AG09319 (cell line): Measurements from ENCODE around the gene BRINP3.

Source experiments
- DNase-seq: peaks from one replicate; pipeline ENCODE4 v3.0.0-alpha.2; 2010; ENCODE audit warnings: low read depth; ENCODE audit errors: extremely low read depth
- TF ChIP-seq, protein P1 (sequence below): IDR thresholded peaks from 2 replicates; pipeline ENCODE4 v1.5.1; 2011; ENCODE audit warnings: low read depth, mild to moderate bottlenecking, inconsistent platforms, low read length, moderate library complexity

Gene BRINP3

DNA sequence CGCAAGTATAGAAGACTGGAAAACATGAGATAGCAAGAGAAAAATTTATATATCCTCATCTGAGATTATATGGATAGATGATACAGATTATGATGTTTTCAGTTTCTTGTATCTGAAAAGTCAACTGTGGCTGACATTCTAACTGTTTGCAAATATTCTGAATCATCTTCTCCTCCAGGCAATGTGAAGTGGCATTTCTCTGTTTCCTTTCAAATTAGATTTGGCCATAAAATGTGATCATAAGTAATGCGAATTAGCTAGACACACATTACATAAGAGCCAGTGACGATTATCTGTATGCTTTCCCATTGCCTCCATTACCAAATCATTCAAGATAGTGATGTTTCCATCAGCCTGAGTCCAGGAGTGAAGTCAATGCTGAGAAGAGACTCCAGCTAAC is 265.2 kb downstream of the BRINP3 start:
- DNase-seq: no peak
- TF ChIP-seq, protein P1, sequence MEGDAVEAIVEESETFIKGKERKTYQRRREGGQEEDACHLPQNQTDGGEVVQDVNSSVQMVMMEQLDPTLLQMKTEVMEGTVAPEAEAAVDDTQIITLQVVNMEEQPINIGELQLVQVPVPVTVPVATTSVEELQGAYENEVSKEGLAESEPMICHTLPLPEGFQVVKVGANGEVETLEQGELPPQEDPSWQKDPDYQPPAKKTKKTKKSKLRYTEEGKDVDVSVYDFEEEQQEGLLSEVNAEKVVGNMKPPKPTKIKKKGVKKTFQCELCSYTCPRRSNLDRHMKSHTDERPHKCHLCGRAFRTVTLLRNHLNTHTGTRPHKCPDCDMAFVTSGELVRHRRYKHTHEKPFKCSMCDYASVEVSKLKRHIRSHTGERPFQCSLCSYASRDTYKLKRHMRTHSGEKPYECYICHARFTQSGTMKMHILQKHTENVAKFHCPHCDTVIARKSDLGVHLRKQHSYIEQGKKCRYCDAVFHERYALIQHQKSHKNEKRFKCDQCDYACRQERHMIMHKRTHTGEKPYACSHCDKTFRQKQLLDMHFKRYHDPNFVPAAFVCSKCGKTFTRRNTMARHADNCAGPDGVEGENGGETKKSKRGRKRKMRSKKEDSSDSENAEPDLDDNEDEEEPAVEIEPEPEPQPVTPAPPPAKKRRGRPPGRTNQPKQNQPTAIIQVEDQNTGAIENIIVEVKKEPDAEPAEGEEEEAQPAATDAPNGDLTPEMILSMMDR: no peak

DNA sequence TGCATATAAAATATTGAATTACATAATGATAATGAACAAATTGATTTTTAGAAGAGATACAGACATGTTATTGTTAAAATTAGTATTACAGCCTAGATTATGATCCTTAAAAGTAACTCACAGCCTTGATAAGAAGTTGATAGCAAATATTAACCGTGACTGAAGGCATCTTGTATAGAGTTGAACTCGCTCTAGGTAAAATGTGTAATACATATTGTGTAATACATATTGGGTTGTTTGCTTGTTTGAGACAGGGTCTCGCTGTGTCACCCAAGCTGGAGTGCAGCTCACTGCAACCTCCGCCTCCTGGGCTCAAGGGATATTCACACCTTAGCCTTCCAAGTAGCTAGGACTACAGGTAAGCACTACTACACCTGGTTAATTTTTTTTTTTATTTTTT is 269.9 kb downstream of the BRINP3 start:
- DNase-seq: no peak

DNA sequence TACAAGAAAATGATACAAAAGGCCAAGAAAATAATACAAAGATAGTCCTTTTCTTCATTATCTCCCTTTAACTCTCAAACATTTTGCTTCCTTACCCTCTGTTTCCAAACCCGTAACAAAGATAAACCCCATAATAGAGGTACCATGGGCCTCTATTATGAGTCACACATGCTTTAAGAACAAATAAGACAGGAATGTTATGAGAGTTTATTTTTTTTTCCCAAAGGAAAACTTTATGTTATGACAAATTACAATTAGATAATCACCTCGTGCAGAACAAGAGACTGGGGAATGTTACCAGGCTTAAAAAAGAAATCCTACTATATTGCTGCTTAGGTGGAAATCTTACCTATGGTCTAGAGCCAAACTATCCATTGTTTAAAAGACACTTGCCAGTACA is 272.0 kb downstream of the BRINP3 start:
- TF ChIP-seq, protein P1: no peak
- no peak for DNase-seq

More for the DNA sequence above, 269.9 kb downstream of the BRINP3 start:
- TF ChIP-seq, protein P1: no peak

GRCh38 chr1:190196020-190196419 is 281.6 kb downstream of the BRINP3 start:
- TF ChIP-seq, protein P1: no peak
- no peak for DNase-seq

GRCh38 chr1:190193508-190194115 is 284.1 kb downstream of the BRINP3 start:
- DNase-seq: no peak
- TF ChIP-seq, protein P1: no peak

GRCh38 chr1:190192627-190193026 is 285.0 kb downstream of the BRINP3 start:
- TF ChIP-seq, protein P1: no peak
- DNase-seq: no peak

GRCh38 chr1:190183588-190183987 is 294.1 kb downstream of the BRINP3 start:
- TF ChIP-seq, protein P1: no peak

More at GRCh38 chr1:190183588-190183987, 294.1 kb downstream of the BRINP3 start:
- no peak for DNase-seq
